Colonic mucosa (tissue), 4 donors: Measurements from ENCODE around the gene SORCS1. TPM values are rescaled to one million over a fixed set of nuclear protein-coding genes. Genes with fewer than 3 reads are reported as not detected.

ENCODE experiments used
- DNase-seq: peaks from one replicate; pipeline ENCODE4 v3.0.0-alpha.2; 2020
- H3K27ac ChIP-seq: fragments of 200-600 bp; one replicate; pipeline ENCODE4 v1.8.0; 2021
- H3K27me3 ChIP-seq: fragments of 200-600 bp; one replicate; pipeline ENCODE4 v1.8.0; 2021
- H3K36me3 ChIP-seq: fragments of 200-600 bp; one replicate; pipeline ENCODE4 v1.8.0; 2021
- H3K4me1 ChIP-seq: fragments of 200-600 bp; one replicate; pipeline ENCODE4 v1.8.0; 2021; ENCODE audit warnings: mild to moderate bottlenecking
- H3K4me3 ChIP-seq: fragments of 200-600 bp; one replicate; pipeline ENCODE4 v1.8.0; 2021
- H3K9ac ChIP-seq, 2 donors: one replicate each; pipeline ENCODE4 v1.7.0; 2013; ENCODE audit warnings: control low read depth in 2 of 2, low read depth in 2 of 2, low read length in 2 of 2
- H3K9me3 ChIP-seq: fragments of 200-600 bp; one replicate; pipeline ENCODE4 v1.8.0; 2021
- CTCF ChIP-seq: fragments of 200-600 bp; IDR thresholded peaks from one replicate; pipeline ENCODE4 v1.8.0; 2022; ENCODE audit warnings: antibody characterized with exemption, mild to moderate bottlenecking
- intact Hi-C: fragments of 100-400 bp; cut with DNase I; formaldehyde crosslinking; loops from one replicate; pipeline ENCODE4 v1.14.1; 2022
- total RNA-seq, 2 donors: library from RNA; stranded (reverse); fragmentation: NEBNext Ultra II Directional in 1 of 2; extraction: Animal tissue kit (Norgen Biotek cat#: 25700) in 1 of 2; gene quantifications; one replicate each; pipeline ENCODE4 v1.2.1, GENCODE V29; 2021
- donor health status: healthy.
- donor health status: DM: no; HTN: no; CAD: no.
- donor health status: DM: no; HTN: no; CAD: no.

The SORCS1 gene
- total RNA-seq, 2 donors from 2014 or later = 0.40 to 1.6 TPM

- no peak for TF ChIP-seq CTCF
- DNase-seq = no peak
- H3K9me3 ChIP-seq = no peaks in the 10 kb centered on the region
- H3K27ac ChIP-seq = no peak overlapping the region
- H3K36me3 ChIP-seq = no peaks in the 10 kb centered on the region
- no peaks in the 10 kb centered on the region for H3K4me1 ChIP-seq
- H3K27me3 ChIP-seq = no peaks in the 10 kb centered on the region
- H3K4me3 ChIP-seq = no peak overlapping the region
- no peak overlapping the region for H3K9ac ChIP-seq
- intact Hi-C loops = no loop called here
Observed at GRCh38 chr10:106716381-106716780, 448.1 kb downstream of the SORCS1 start.

- H3K9me3 ChIP-seq = no peaks in the 10 kb centered on the region
- H3K27me3 ChIP-seq = no peaks in the 10 kb centered on the region
- no peak for DNase-seq
- H3K4me3 ChIP-seq = no peak overlapping the region
- no peaks in the 10 kb centered on the region for H3K36me3 ChIP-seq
- no peak for TF ChIP-seq CTCF
- intact Hi-C loops = no loop called here
- H3K27ac ChIP-seq = no peak overlapping the region
- no peaks in the 10 kb centered on the region for H3K4me1 ChIP-seq
- H3K9ac ChIP-seq = no peak overlapping the region
Observed at GRCh38 chr10:106714734-106715555, 449.6 kb downstream of the SORCS1 start.

- DNase-seq = no peak
- Histone ChIP-seq H3K27ac (no peak overlapping the region), H3K9ac (no peak overlapping the region), H3K9me3 (no peaks in the 10 kb centered on the region), H3K4me3 (no peak overlapping the region), H3K4me1 (no peaks in the 10 kb centered on the region), H3K36me3 (no peaks in the 10 kb centered on the region), H3K27me3 (no peaks in the 10 kb centered on the region)
- intact Hi-C loops = no loop called here
- TF ChIP-seq CTCF = no peak
Observed at GRCh38 chr10:106713846-106714245, 450.7 kb downstream of the SORCS1 start.

- H3K9ac ChIP-seq = no peak overlapping the region
- TF ChIP-seq CTCF = no peak
- no peak overlapping the region for H3K4me3 ChIP-seq
- no peaks in the 10 kb centered on the region for H3K27me3 ChIP-seq
- intact Hi-C loops = no loop called here
- no peak for DNase-seq
- H3K27ac ChIP-seq = no peak overlapping the region
- no peaks in the 10 kb centered on the region for H3K9me3 ChIP-seq
- H3K4me1 ChIP-seq = no peaks in the 10 kb centered on the region
- no peaks in the 10 kb centered on the region for H3K36me3 ChIP-seq
Observed at GRCh38 chr10:106712988-106713387, 451.5 kb downstream of the SORCS1 start.

GRCh38 chr10:106711313-106711906 lies 453.1 kb downstream of the SORCS1 start:
- no peaks in the 10 kb centered on the region for H3K4me1 ChIP-seq
- DNase-seq = peak; percentile 59
- peak; percentile 80 for TF ChIP-seq CTCF
- H3K4me3 ChIP-seq = no peak overlapping the region
- H3K27me3 ChIP-seq = no peaks in the 10 kb centered on the region
- no peak overlapping the region for H3K27ac ChIP-seq
- no peaks in the 10 kb centered on the region for H3K36me3 ChIP-seq
- intact Hi-C loops = no loop called here
- no peaks in the 10 kb centered on the region for H3K9me3 ChIP-seq
- H3K9ac ChIP-seq = no peak overlapping the region
